SIG-M5 treated with dmso at 0.1 percent for 504 hours (cell line): Measurements from ENCODE around the gene LETM1.

ENCODE experiments used
- DNase-seq: peaks from one replicate; lab custom pipeline; 2025; ENCODE audit not compliant: unreplicated experiment; lab: John Stamatoyannopoulos, UW

Gene LETM1

GRCh38 chr4:1797298-1797860, 58.6 kb downstream of the LETM1 start:
- no peak for DNase-seq

DNA sequence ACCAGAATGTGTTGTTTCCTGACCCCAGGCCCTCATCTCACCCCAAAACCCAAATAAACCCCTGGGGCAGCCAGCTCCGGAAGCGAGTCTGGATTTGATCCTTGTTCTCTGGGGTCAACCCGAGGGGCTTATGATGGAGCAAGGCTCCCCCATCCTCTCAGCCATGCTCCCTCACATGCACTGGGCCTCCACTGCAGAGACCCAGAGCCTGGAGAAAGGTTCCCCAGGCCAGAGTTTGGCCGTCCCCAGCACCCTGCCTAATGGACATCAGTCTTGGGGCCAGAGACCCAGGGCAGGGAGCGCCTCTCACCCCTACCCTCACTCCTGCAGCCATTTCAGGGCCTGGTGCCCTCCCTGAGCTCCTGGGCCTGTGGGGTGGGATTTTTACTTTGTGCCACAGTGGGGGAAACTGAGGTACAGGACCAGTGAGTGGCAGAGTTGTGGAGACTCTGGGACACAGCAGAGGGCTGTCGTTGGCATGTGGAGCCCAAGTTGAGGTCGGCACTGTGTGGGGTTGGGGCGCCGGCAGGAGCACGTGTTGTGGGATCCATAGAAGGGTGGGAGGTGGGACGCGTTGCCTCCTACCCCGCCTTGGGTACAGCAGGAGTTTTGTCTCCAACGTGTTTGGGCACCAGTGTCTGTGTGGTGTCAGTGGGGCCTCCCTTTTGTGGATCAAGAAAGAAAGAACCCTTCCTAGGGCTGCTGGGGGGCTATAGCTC, 59.3 kb downstream of the LETM1 start:
- no peak for DNase-seq

- DNase-seq, result no peak
These were observed 60.4 kb downstream of the LETM1 start for GRCh38 chr4:1795299-1796195.

DNA sequence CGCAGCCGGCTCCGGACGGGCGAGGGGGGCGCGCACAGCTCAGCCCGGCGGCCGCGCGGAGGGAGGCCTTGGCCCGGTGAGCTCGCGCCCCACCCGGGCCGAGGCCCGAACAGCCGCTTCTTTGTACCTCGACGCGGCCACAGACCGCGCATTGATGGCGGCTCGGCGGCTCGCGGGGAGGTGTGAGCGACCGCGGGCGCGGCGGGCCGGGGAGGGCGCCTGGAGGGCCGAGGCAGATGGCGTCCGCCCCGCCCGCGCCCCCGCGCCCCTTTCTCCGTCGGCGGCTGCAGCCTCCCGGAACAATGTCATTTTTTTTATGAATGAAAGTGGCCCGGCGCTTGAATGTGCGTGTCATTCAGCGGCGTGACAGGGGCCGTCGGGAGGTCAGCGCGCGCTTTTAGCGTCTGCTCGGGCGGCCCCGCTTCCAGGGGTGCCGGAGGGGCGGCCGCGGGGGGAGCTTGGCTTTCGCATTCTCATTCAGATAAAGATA, 61.1 kb downstream of the LETM1 start:
- no peak for DNase-seq

- DNase-seq, result no peak
These were observed 61.8 kb downstream of the LETM1 start for GRCh38 chr4:1793940-1794808.

DNA sequence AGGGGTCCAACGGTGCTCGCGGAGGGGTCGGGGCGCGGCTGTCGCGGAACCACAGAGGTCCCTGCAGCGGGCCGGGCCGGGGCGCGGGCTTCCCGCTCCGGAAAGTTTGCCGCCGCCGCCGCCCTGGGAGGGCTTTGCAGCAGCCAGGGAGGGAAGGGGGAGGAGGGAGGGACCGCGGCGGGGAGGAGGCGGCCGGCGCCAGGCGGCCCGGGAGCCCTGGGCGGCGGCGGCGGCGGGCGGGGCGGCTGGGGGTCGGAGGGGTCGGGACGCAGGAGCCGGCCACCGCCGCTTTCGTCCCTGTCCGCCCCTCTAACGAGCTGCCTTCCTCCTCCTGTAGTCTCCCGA, 62.5 kb downstream of the LETM1 start:
- DNase-seq, result peak; percentile 30

GRCh38 chr4:1792832-1793495, 63.0 kb downstream of the LETM1 start, which contains the start of gene FGFR3:
Gene FGFR3, plus strand, starts transcription at chr4:1793293. Its CDS starts 642 bp downstream, at chr4:1793935.
- DNase-seq, result peak; percentile 32

DNA sequence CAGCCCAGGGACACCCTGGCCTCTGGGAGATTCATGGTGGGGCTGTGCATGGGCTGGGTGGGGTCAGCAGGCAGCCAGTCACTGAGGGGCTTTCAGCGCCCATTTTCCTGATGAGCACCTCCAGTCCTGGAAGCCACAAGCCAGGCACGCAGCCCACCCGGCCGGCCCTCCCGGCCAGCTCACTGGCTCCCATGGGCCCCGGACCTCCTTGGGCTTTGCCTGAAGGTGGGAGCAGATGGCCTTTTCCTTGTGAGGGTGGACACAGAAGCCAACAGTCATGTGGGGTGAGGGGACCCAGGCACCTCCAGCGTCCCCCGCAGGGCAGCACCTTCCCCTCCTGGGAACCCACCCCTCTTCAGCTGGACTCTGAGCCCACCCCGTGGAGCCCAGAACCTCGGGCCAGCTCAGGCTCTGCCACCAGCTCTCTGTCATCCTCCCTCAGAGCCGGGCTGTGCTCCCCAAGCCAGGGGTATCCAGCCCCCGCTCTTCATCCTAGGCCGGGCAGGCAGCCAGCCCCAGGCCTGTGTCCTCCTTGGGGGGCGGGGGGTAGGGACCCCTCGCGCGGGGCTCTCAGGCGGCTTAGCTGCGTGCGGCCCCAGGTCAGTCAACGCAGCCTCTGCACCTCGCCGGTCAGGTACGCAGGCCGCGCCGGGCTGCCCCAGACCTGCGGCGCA, 63.7 kb downstream of the LETM1 start:
- no peak for DNase-seq

GRCh38 chr4:1790005-1790404, 66.0 kb downstream of the LETM1 start:
- no peak for DNase-seq

GRCh38 chr4:1789552-1789951, 66.4 kb downstream of the LETM1 start:
- DNase-seq, result no peak

GRCh38 chr4:1788254-1788973, 67.5 kb downstream of the LETM1 start:
- DNase-seq, result no peak

DNA sequence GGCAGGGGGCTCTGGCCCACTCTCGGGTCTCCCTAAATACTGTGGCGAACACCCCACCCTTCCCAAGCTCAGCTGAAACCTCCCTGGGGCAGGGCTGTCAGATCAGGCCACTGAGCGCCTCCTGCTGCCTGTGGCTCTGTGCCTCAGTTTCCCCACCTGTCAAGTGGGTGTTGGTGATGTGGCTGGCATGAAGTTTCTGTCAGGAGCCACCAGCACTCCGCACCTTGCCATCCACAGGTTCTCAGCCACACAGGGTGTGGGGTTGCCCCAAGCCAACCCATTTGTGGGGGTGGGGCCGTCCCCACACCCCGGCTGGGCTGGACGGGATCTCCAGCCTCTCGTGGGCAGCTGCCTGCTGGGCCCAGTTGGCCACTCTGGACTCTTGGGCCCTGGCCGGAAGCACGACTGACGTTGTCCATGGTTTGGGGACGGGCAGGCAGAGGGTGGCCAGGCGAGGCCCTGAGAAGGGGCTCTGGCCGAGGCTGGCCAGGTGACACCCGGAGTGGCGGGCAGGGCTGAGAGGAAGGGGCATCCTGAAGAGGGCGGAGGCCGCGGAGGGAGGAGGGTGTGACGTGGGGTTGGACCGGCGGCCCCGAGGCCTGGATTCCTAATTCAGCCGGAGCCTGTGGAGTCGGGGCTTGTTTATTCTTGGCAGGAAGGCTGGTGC, 68.4 kb downstream of the LETM1 start:
- no peak for DNase-seq

DNA sequence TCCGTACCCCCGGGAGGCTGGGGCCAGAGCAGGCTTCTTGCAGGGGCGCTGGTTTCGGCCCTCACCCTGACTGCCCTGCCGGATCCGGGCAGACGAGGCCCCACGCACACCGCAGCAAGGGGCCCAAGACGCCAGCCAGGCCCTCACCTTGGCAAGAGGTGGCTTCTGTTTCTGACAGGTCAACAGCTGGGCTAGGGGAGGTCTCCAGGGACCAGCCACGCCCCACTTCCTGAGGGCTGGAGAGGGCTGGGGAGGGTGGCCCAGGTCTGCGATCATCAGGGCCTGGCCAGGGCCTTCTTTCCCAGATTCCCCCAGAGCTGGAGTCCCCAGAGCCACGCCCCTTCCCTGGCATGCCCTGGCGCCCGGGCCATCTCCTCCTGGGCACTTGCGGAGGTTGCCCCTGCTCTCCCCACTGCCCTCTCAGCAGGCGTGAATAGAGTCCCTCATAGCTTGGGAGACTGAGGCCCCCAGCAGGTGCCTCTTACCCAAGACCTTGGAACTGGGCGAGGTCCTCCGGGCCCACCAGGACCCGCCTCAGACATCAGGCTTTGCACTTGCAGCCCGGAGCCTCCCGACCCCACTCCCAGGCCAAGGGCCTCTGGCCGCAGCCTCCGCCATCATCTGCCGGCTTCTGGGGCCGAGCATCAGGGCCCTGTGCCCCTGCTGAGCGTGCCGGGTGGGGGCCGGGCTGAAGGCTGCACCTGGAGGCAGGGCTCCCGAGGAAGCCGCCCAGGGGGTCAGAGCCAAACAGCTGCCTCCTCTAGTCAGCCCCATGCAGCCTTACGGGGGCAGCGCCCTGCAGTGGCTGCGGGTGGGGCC, 69.2 kb downstream of the LETM1 start:
- DNase-seq, result no peak

GRCh38 chr4:1785592-1785991, 70.4 kb downstream of the LETM1 start:
- no peak for DNase-seq

DNA sequence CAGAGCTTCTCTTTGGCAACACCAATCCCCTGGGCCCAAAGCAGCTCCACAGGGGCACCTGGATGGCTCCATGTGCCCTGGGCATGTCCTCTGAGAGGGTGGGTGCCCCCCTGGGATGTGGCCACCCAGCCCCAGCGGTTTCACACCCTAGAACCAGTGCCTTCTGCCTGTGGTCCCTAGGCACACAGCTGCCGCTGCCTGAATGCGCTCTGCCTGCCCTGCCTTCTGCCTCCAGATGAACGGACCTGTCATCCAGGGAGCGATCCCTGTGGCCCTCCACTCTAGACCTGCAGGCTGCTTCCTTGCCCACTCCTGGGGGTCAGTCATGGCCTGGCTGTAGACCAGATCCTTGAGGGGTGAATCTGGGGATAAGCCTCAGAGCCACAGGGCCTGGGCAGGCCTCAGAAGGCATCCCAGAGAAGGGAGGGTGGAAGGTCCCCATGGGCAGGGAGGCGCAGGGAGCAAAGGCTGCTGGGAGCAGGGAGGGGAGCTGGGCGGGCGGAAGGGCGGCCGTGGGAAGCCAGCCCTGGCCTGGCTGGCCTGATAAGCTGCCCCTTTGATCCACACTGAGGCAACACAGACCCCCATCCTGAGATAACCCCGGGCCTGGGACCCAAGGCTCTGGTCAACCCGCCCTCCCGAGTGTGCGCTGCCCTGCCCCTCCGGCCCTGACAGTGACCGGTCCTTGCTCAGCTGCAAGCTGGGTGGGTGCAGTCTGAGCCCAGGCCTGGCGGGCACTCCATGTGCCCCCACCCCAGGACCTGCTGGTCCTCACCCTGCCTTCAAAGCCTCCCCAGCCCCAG, 71.0 kb downstream of the LETM1 start:
- no peak for DNase-seq

- DNase-seq, result no peak
These were observed 71.6 kb downstream of the LETM1 start for GRCh38 chr4:1784395-1784788.

DNA sequence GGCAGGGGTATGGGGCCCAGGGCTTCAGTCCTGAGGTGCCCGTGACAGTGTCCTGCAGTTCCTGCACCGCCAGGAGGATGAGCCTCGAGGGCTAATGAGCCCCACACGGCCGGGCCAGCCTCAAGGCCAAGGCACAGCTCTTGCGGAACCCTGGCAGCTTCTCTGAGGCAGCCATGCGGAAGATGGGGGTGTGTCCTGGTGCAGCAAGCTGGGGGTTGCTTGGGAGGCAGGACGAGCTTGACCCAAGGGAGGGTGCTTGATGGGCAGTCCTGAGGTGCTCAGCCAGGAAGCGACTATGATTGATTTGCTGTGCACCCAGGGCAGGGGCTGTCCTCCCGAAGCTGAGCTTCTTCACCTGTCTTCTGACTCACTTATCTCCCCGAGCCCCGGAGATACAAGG, 72.0 kb downstream of the LETM1 start:
- DNase-seq, result no peak
